Measurements from ENCODE around the gene TAT.
"Not testable (repeated sequence)": the region's sequence is repeated elsewhere in the genome, so short reads cannot be mapped to it uniquely, and the experiment has no call there.

TAT gene

DNA sequence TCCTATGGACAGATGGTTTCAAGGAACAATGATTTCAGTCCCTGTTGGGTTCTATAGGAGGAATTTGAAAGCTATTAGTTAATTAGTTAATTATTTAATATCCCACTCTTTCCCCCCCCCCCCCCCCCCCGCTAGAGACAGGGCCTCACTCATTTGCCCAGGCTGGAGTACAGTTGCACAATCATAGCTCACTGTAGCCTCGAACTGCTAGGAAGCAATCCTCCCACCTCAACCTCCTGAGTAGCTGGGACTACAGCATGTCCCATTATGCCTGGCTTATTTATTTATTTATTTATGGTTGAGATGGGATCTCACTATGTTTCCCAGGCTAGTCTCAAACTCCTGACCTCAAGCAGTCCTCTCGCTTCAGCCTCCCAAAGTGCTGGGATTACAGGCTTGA is 15.0 kb upstream of the TAT start:
- no peak for TF ChIP-seq CTCF (conservative IDR thresholded peaks at IDR 0.05)
- TF ChIP-seq ZFX (IDR thresholded peaks at IDR 0.05): no peak
- no peak overlapping the region; the same call in 1 of the 2 replicates for H3K27ac ChIP-seq

- TF ChIP-seq ZFX (IDR thresholded peaks at IDR 0.05) (no peak), CTCF (conservative IDR thresholded peaks at IDR 0.05) (no peak)
Observed at GRCh38 chr16:71590584-71590983, 13.7 kb upstream of the TAT start.

GRCh38 chr16:71590071-71590470 is 13.2 kb upstream of the TAT start:
- not testable (repeated sequence) for H3K27ac ChIP-seq

More at GRCh38 chr16:71590584-71590983, 13.7 kb upstream of the TAT start:
- H3K27ac ChIP-seq: no peak overlapping the region

GRCh38 chr16:71589334-71589733 is 12.4 kb upstream of the TAT start:
- not testable (repeated sequence) for H3K27ac ChIP-seq

DNA sequence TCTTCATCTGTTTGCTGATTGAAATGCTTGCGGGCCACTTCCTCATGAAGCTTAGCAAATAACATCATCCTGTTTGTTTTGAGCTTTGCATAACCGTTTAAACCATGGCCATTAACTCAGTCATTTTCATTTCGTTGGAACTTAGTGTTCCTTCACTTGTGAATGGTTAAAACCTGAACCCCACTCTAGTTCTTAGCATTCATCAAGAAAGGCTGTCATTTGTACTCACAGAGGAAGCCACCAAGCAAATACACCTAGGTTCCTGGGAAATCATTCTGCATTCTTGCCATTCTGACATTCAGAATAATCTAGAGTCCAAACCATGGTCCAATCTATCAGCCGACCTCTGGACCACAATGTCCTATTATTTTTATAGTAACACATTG is 8.4 kb upstream of the TAT start:
- TF ChIP-seq ZFX (IDR thresholded peaks at IDR 0.05): no peak
- no peak for TF ChIP-seq CTCF (conservative IDR thresholded peaks at IDR 0.05)
- H3K27ac ChIP-seq: no peak overlapping the region

DNA sequence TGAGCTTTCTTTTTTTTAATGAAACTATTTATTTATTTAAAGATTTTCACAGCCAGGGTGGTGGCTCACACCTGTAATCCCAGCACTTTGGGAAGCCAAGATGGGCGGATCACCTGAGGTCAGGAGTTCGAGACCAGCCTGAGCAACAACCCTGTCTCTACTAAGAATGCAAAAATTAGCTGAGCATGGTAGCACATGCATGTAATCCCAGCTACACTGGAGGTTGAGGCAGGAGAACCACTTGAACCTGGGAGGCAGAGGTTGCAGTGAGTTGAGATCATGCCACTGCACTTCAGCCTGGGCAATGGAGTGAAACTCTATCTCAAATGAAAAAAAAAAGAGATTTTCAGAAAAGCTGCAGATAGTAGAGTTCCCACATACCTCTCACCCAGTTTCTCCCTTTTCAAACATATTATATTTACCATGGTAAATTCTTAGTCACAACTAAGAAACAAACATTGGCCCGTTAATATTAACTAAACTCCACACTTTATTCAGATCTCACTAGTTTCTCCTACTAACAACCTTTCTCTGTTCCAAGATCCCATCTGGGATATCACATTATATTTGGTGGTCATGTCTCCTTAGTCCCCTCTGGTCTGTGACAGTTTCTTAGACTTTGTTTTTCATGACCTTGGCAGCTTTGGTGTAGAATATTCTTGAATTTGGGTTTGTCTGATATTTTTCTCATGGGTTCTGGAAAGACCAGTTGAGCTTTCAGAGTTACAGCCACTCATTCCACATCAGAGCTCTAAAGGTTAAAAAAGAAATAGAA is 7.8 kb upstream of the TAT start:
- TF ChIP-seq ZFX (IDR thresholded peaks at IDR 0.05): no peak
- TF ChIP-seq CTCF (conservative IDR thresholded peaks at IDR 0.05): no peak
- peak overlapping the region; percentile 56; the same call in 1 of the 2 replicates for H3K27ac ChIP-seq

GRCh38 chr16:71582553-71582848 is 5.6 kb upstream of the TAT start:
- H3K27ac ChIP-seq: not testable (repeated sequence)

- no peak overlapping the region for H3K27ac ChIP-seq
- TF ChIP-seq ZFX (IDR thresholded peaks at IDR 0.05) (no peak), CTCF (conservative IDR thresholded peaks at IDR 0.05) (no peak)
Observed at GRCh38 chr16:71574702-71575101, 2.2 kb downstream of the TAT start.

GRCh38 chr16:71573387-71574094 is 3.4 kb downstream of the TAT start:
- TF ChIP-seq ZFX (IDR thresholded peaks at IDR 0.05): no peak
- TF ChIP-seq CTCF (conservative IDR thresholded peaks at IDR 0.05): no peak
- no peak overlapping the region for H3K27ac ChIP-seq

Data from C4-2B (cell line).